Superior temporal gyrus (tissue), 1 donor: ENCODE data around the gene CDH4.

Experiments
- DNase-seq: peaks from one replicate; pipeline ENCODE4 v3.0.0-alpha.2; 2016; ENCODE audit errors: extremely low spot score

The CDH4 gene

GRCh38 chr20:61908057-61909026, 656.3 kb downstream of the CDH4 start:
- no peak for DNase-seq

GRCh38 chr20:61909028-61909427, 657.0 kb downstream of the CDH4 start:
- no peak for DNase-seq

- no peak for DNase-seq
Observed at GRCh38 chr20:61909821-61910220, 657.8 kb downstream of the CDH4 start.

GRCh38 chr20:61911824-61912223, 659.8 kb downstream of the CDH4 start:
- DNase-seq = no peak

- no peak for DNase-seq
Observed at GRCh38 chr20:61912665-61913422, 660.8 kb downstream of the CDH4 start.

- no peak for DNase-seq
Observed at GRCh38 chr20:61913423-61914225, 661.6 kb downstream of the CDH4 start.

GRCh38 chr20:61915101-61915500, 663.0 kb downstream of the CDH4 start:
- DNase-seq = no peak

- no peak for DNase-seq
Observed at GRCh38 chr20:61916318-61916891, 664.3 kb downstream of the CDH4 start.

GRCh38 chr20:61917474-61918145, 665.5 kb downstream of the CDH4 start:
- DNase-seq = no peak

GRCh38 chr20:61918548-61918947, 666.5 kb downstream of the CDH4 start:
- DNase-seq = no peak

GRCh38 chr20:61919239-61919638, 667.2 kb downstream of the CDH4 start:
- no peak for DNase-seq

- DNase-seq = no peak
Observed at GRCh38 chr20:61919675-61920365, 667.8 kb downstream of the CDH4 start.

GRCh38 chr20:61922411-61922810, 670.4 kb downstream of the CDH4 start:
- no peak for DNase-seq

- DNase-seq = no peak
Observed at GRCh38 chr20:61922936-61923335, 670.9 kb downstream of the CDH4 start.

GRCh38 chr20:61923371-61924166, 671.5 kb downstream of the CDH4 start:
- no peak for DNase-seq

GRCh38 chr20:61924211-61924857, 672.3 kb downstream of the CDH4 start:
- DNase-seq = no peak

- DNase-seq = no peak
Observed at GRCh38 chr20:61924858-61925554, 672.9 kb downstream of the CDH4 start.

GRCh38 chr20:61925555-61926252, 673.6 kb downstream of the CDH4 start:
- DNase-seq = no peak
